Subcutaneous abdominal adipose tissue (tissue), 5 donors: Measurements from ENCODE around the gene VCL.
"Not testable (repeated sequence)": the region's sequence is repeated elsewhere in the genome, so short reads cannot be mapped to it uniquely, and the experiment has no call there.

Experiments used
- H3K27ac ChIP-seq: one replicate; pipeline ENCODE4 v1.7.0; 2013; ENCODE audit warnings: low read depth, mild to moderate bottlenecking, inconsistent platforms, low read length, moderate library complexity
- H3K27me3 ChIP-seq, 5 donors: one replicate each; pipeline ENCODE4 v1.7.0; 2013; ENCODE audit warnings: low read length in 5 of 5, inconsistent platforms in 1 of 5; ENCODE audit not compliant: control insufficient read depth in 5 of 5, insufficient read depth in 4 of 5
- H3K36me3 ChIP-seq, 5 donors: one replicate each; pipeline ENCODE4 v1.7.0; 2013; ENCODE audit warnings: low read length in 5 of 5; ENCODE audit not compliant: control insufficient read depth in 5 of 5, insufficient read depth in 5 of 5
- H3K4me1 ChIP-seq, 5 donors: one replicate each; pipeline ENCODE4 v1.7.0; 2013; ENCODE audit warnings: low read length in 5 of 5, mild to moderate bottlenecking in 3 of 5, moderate library complexity in 1 of 5; ENCODE audit not compliant: control insufficient read depth in 5 of 5, insufficient read depth in 5 of 5
- H3K4me3 ChIP-seq, 5 donors: one replicate each; pipeline ENCODE4 v1.7.0; 2013; ENCODE audit warnings: low read length in 5 of 5, low read depth in 1 of 5
- H3K9ac ChIP-seq, 5 donors: one replicate each; pipeline ENCODE4 v1.7.0; 2013; ENCODE audit warnings: low read length in 5 of 5, mild to moderate bottlenecking in 4 of 5, moderate library complexity in 3 of 5
- H3K9me3 ChIP-seq, 5 donors: one replicate each; pipeline ENCODE4 v1.7.0; 2013; ENCODE audit warnings: low read length in 5 of 5; ENCODE audit not compliant: control insufficient read depth in 5 of 5
- donor health status: healthy.
- donor health status: healthy.
- donor health status: healthy.
- donor health status: healthy.
- donor health status: healthy.

VCL gene

DNA sequence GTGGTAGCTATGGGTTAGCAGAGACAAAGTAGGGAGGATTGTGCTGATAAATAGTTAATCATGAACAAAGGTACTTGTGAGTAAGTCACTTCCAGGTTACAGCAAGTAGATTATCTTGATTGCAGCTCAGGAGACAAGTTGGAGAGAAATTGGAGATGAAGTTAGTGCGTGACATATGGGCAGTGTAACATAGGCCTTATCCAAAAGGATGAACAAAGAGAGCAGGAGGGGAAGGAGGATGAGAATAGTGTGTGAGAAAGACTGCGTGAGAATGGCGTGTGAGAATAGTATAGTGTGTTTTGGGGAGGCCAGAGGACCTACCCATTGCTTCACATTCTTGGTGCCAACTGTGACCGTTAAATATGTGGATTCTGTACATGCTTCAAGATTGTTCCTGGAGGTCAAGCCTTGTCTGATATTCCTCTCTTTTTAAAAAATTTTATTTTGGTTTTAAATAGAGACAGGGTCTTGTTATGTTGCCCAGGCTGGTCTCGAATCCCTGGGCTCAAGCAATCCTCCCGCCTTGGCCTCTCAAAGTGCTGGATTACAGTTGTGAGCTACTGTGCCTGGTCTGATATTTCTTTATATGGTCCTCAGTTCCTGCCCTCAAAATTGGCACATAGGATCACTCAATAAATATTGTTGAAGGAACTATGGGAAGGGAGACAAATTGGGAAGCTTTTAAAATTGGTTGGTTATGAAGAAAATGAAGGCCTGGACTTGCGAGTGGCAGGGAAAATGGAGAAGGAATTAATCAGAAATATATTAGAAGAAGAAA is 3.2 kb downstream of the VCL start:
- peak overlapping the region in 2 of 5 donors; percentile 1 for H3K4me3 ChIP-seq
- H3K4me1 ChIP-seq, result peaks cover 18 to 42% (median 35%) of the 10 kb centered on the region in 5 donors
- H3K9ac ChIP-seq, result no peak overlapping the region
- no peaks in the 10 kb centered on the region for H3K36me3 ChIP-seq
- H3K27me3 ChIP-seq, result peaks cover 0 to 4% (median 0%) of the 10 kb centered on the region in 5 donors
- H3K9me3 ChIP-seq, result peaks cover 0 to 2% (median 0%) of the 10 kb centered on the region in 5 donors
- H3K27ac ChIP-seq, result peak overlapping the region; percentile 99

GRCh38 chr10:74006269-74006668 is 8.4 kb downstream of the VCL start:
- peaks cover 0 to 4% (median 0%) of the 10 kb centered on the region in 5 donors for H3K36me3 ChIP-seq
- H3K27ac ChIP-seq, result peak overlapping the region; percentile 27
- no peak overlapping the region for H3K4me3 ChIP-seq
- H3K27me3 ChIP-seq, result no peaks in the 10 kb centered on the region
- peaks cover 0 to 29% (median 21%) of the 10 kb centered on the region in 5 donors for H3K4me1 ChIP-seq
- H3K9ac ChIP-seq, result peak overlapping the region in 1 of 5 donors; percentile 51
- no peaks in the 10 kb centered on the region for H3K9me3 ChIP-seq

DNA sequence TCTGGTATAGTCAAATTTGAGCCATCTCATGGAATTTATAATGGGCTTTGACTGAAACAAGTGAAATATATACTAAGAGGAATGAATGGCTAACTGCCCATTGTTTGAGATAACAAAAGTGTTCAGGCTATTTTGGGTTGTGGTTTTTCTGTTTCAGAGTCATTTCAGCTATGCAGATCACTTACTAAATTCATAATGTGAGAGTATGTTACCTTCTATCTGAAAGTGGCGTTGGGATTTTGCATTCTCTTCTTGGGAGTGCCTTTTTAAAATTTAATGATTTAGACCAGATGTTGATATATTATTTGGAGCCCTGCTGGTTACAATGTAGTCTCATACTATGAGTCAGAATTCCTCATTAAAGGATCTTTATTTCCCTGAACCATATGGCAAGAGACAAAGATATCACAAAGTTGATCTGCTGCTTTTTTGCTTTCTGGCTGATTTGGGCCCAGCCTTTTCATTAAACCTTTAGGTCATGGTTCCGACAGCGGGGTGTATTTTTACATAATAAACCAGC is 10.4 kb downstream of the VCL start:
- peak overlapping the region; percentile 55 for H3K27ac ChIP-seq
- peak overlapping the region in 2 of 5 donors; percentile 42 to 52 for H3K9ac ChIP-seq
- H3K27me3 ChIP-seq, result no peaks in the 10 kb centered on the region
- H3K4me1 ChIP-seq, result peaks cover 6 to 47% (median 35%) of the 10 kb centered on the region in 5 donors
- H3K4me3 ChIP-seq, result no peak overlapping the region
- peaks cover 0 to 4% (median 0%) of the 10 kb centered on the region in 5 donors for H3K36me3 ChIP-seq
- no peaks in the 10 kb centered on the region for H3K9me3 ChIP-seq

- H3K9me3 ChIP-seq, result no peaks in the 10 kb centered on the region
- peak overlapping the region; percentile 81 for H3K27ac ChIP-seq
- H3K4me3 ChIP-seq, result peak overlapping the region in 1 of 5 donors; percentile 35
- H3K27me3 ChIP-seq, result no peaks in the 10 kb centered on the region
- H3K36me3 ChIP-seq, result peaks cover 0 to 4% (median 0%) of the 10 kb centered on the region in 5 donors
- peaks cover 6 to 53% (median 37%) of the 10 kb centered on the region in 5 donors for H3K4me1 ChIP-seq
- H3K9ac ChIP-seq, result no peak overlapping the region
Measured at GRCh38 chr10:74011017-74011416, 13.1 kb downstream of the VCL start.

GRCh38 chr10:74011770-74012169 is 13.9 kb downstream of the VCL start:
- Histone ChIP-seq H3K4me3 (peak overlapping the region in 1 of 5 donors; percentile 35), H3K27me3 (no peaks in the 10 kb centered on the region), H3K36me3 (peaks cover 0 to 4% (median 0%) of the 10 kb centered on the region in 5 donors), H3K9me3 (no peaks in the 10 kb centered on the region), H3K27ac (peak overlapping the region; percentile 81), H3K9ac (no peak overlapping the region), H3K4me1 (peaks cover 6 to 50% (median 37%) of the 10 kb centered on the region in 5 donors)

GRCh38 chr10:74012480-74012879 is 14.6 kb downstream of the VCL start:
- no peaks in the 10 kb centered on the region for H3K36me3 ChIP-seq
- no peaks in the 10 kb centered on the region for H3K27me3 ChIP-seq
- H3K4me1 ChIP-seq, result peaks cover 6 to 50% (median 40%) of the 10 kb centered on the region in 5 donors
- peak overlapping the region; percentile 81 for H3K27ac ChIP-seq
- H3K9me3 ChIP-seq, result no peaks in the 10 kb centered on the region
- peak overlapping the region in 1 of 5 donors; percentile 2 for H3K9ac ChIP-seq
- no peak overlapping the region for H3K4me3 ChIP-seq

DNA sequence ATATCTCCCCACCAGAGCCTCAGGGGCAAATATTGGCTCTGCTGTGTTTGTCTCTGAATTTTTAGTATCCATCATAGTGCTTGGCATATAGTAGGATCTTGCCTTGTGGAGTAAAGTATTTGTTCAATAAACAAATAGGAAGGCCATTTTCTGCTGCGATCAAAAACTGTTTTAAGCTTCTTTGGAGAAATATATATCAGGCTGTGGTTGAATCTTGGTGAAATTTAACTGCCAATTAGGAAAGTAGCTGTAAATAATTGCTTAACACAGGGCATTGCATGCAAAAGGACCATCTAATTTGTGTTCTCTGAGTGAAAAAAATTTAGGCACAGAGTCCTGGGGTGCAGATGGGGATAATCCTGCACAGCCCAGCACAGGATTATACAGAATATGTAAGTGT is 15.1 kb downstream of the VCL start:
- no peaks in the 10 kb centered on the region for H3K36me3 ChIP-seq
- no peaks in the 10 kb centered on the region for H3K27me3 ChIP-seq
- no peaks in the 10 kb centered on the region for H3K9me3 ChIP-seq
- H3K9ac ChIP-seq, result peak overlapping the region in 1 of 5 donors; percentile 2
- peak overlapping the region; percentile 81 for H3K27ac ChIP-seq
- peaks cover 6 to 53% (median 43%) of the 10 kb centered on the region in 5 donors for H3K4me1 ChIP-seq
- no peak overlapping the region for H3K4me3 ChIP-seq

DNA sequence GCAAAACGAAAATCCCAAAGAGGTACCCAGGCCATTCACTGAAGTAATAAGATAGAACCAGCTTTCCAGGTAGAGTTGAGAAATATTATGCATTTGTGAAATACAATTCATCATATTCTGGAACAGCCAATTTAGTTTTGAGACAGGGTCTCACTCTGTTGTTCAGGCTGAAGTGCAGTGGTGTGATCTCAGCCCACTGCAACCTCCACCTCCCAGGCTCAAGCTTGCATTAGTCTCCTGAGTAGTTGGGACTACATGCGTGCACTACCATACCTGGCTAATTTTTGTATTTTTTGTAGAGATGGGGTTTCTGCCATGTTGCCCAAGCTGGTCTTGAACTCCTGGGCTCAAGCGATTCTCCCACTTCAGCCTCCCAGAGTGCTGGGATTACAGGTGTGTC is 16.7 kb downstream of the VCL start:
- H3K4me3 ChIP-seq, H3K36me3 ChIP-seq, H3K9me3 ChIP-seq, H3K27me3 ChIP-seq, H3K9ac ChIP-seq: not testable (repeated sequence)
- H3K27ac ChIP-seq, result peak overlapping the region; percentile 30
- peaks cover 12 to 54% (median 47%) of the 10 kb centered on the region in 5 donors for H3K4me1 ChIP-seq

- peak overlapping the region; percentile 74 for H3K27ac ChIP-seq
- H3K4me3 ChIP-seq, result no peak overlapping the region
- H3K9me3 ChIP-seq, result no peaks in the 10 kb centered on the region
- no peak overlapping the region for H3K9ac ChIP-seq
- H3K4me1 ChIP-seq, result peaks cover 6 to 37% (median 30%) of the 10 kb centered on the region in 5 donors
- no peaks in the 10 kb centered on the region for H3K27me3 ChIP-seq
- H3K36me3 ChIP-seq, result no peaks in the 10 kb centered on the region
Measured at GRCh38 chr10:74018241-74018640, 20.3 kb downstream of the VCL start.
